GM13977 (cell line): Measurements from ENCODE around the gene CAMK1.
A peak's percentile ranks its signal among the peaks of the same experiment; 100 is the strongest.

ENCODE experiments used
- DNase-seq: peaks from one replicate; pipeline ENCODE4 v3.0.0; 2012; ENCODE audit warnings: low spot score
- CTCF ChIP-seq: IDR thresholded peaks from 2 replicates; pipeline ENCODE4 v1.5.1; 2012; ENCODE audit warnings: mild to moderate bottlenecking, control low read depth; ENCODE audit not compliant: insufficient read depth; ENCODE audit errors: extremely low read depth, missing control alignments
- in situ Hi-C: fragments of 300-500 bp; cut with MboI; formaldehyde crosslinking; loops from one replicate; pipeline ENCODE4 v1.12.0; 2022; ENCODE audit warnings: low sequenced_read_pairs, low pct_unique_long_range_greater_than_20kb, mixed read lengths, inconsistent platforms; ENCODE audit not compliant: unreplicated experiment

CAMK1 gene

GRCh38 chr3:9736831-9737230 lies 32.9 kb downstream of the CAMK1 start:
- in situ Hi-C loops, result no loop called here
- no peak for TF ChIP-seq CTCF
- no peak for DNase-seq

DNA sequence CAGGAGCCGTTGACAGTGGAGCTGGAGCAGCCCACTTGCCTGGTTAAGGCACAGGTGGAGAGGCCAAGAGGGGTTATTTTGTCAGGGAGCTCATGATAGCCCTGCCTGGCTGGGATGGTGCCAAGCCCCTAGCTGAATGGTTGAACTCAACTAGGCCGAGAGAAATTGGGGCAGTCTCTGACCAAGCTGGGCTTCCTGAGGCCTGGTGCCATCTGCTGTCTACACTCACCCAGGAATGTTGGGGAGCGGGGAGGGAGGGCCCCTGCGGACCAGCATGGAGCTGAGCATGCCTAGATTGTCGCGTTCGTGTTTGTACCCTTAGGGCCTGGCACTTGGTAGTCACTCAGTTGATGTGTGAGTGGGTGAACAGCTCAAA lies 37.0 kb downstream of the CAMK1 start:
- DNase-seq, result no peak
- in situ Hi-C loops, result no loop called here
- TF ChIP-seq CTCF, result no peak

DNA sequence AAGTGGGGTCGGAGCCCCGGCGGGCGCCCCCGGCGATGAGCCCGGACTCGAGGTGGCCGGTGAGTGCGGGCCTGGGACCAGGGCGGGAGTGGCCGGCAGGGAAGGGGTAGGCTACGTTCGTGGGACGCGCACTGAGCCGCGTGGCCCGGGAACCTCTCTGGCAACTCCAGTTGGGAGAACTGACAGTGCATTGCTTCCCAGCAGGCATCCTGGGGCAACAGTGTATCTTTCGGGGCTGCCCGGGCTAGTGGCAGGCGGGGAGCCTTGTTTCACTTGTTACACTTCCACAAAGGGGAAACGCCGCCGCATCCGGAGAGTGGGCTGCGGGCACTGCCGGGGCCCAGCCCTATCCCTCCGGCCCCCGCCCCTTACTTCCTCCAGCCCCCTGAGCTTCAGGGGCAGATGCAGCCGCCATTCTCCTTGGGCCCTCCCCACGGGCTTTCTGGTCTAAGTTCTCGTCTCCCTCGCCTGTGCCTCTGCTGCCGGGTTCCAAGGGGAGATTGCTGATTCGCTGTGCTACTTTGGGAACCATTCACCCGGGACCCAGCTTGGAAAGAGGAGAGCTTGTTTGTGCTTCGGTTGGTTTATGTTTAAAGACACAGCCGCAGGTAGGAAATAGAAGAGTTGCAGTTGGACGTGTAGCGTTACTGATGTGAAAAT lies 37.5 kb downstream of the CAMK1 start:
- peak; percentile 43 for DNase-seq
- no peak for TF ChIP-seq CTCF
- in situ Hi-C loops, result no loop called here

DNA sequence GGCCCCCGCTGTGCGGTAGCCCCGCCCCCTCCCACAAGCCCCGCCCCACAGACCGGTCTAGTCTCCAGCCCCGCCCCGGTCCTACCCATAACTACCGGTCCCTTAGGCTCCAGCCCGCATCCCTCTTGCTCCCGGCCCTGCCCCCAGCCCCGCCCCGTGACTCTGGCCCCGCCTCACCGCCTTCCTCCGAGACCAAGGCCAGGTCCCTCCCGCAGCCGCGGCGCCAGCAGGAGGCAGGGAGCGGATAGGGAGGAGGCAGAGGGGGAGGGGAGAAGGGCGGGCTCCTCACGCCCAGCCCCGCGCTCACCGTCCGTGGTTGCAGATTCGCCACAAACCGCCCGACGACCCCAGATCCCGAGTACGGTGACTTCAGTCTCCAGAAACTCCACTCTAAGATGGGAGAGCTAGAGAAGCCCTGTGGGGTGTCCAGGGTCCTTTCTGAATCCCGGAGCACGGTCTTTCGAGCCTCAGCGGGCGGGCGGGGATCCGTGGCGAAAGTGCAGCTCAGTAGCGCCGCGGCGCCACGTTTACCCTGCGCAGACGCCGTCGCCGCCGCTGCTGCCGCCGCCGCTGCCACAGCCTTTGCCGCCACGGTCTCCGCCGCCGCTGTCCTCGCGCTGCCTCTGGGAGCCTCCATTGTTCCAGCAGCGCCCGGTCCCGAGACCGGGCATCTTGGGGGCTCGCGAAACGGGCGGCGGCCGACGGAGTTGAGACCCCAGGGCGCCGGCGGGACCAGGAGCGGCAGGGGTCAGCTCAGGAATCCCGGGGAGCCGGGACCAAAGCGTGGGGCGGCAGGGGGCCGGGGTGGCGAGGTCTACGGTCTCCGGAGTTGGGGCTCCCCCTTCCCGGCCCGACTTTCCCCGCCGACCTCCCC lies 38.3 kb downstream of the CAMK1 start, which contains the start of gene BRPF1:
Gene BRPF1, plus strand, starts transcription at position 530 of the 874 bp plus-strand sequence. CDS start 2,406 bp downstream, outside the sequence.
- in situ Hi-C loops, result no loop called here
- peak; percentile 21 for TF ChIP-seq CTCF
- DNase-seq, result peak; percentile 100

DNA sequence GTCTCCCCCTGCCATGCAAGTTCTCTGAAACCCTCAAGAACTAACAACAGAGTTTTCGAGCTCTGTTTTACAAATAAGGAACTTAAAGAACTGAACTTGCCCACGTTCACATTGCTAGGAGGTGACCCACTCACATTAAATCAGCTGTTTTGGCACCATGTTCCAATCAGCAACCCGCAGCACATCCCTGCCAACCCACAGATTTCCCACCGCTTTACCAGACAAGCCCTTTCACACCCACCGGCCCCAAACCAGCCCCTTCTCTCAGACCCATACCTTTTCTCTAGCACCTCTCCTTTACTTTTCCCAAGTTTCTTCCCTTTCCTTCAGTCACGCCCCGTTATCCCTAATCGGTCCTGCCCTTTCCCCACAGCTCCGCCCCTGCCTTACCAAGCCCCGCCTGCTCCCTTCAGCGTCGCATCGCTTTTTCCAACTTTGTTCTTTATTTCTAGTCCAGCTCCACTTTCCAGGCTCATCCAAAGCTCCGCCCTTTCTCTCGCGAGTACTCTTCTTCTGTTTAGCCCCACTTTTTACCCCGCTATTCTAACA lies 39.0 kb downstream of the CAMK1 start:
- no peak for DNase-seq
- in situ Hi-C loops, result no loop called here
- TF ChIP-seq CTCF, result no peak

GRCh38 chr3:9729419-9729818 lies 40.3 kb downstream of the CAMK1 start:
- no peak for TF ChIP-seq CTCF
- in situ Hi-C loops, result no loop called here
- DNase-seq, result no peak
